T-helper 2 cell (primary cell): ENCODE results near the gene NRBF2.
A peak's percentile ranks its signal among the peaks of the same experiment; 100 is the strongest.
"Not testable (repeated sequence)": the region's sequence is repeated elsewhere in the genome, so short reads cannot be mapped to it uniquely, and the experiment has no call there.

Experiments
- DNase-seq, 5 experiments: peaks; one replicate each; pipeline versions ENCODE4 v3.0.0 to v3.0.0-alpha.2; 2012 to 2022

The NRBF2 gene

GRCh38 chr10:63119041-63119440 lies 14.1 kb upstream of the NRBF2 start:
- no peak for DNase-seq

GRCh38 chr10:63120554-63120953 lies 12.6 kb upstream of the NRBF2 start:
- DNase-seq: no peak

- DNase-seq: no peak
Measured at GRCh38 chr10:63123727-63124362, 9.3 kb upstream of the NRBF2 start.

- DNase-seq: no peak
Measured at GRCh38 chr10:63125459-63125858, 7.7 kb upstream of the NRBF2 start.

GRCh38 chr10:63128443-63128842 lies 4.7 kb upstream of the NRBF2 start:
- DNase-seq: no peak

- DNase-seq: no peak
Measured at GRCh38 chr10:63129888-63130287, 3.2 kb upstream of the NRBF2 start.

GRCh38 chr10:63132651-63133055 lies 475 bp upstream of the NRBF2 start:
- DNase-seq: no peak

- peak in 1 of 5 experiments; percentile 49 for DNase-seq
Measured at GRCh38 chr10:63133821-63134557, 861 bp downstream of the NRBF2 start.

- no peak for DNase-seq
Measured at GRCh38 chr10:63137306-63137705, 4.2 kb downstream of the NRBF2 start.

- no peak for DNase-seq
Measured at GRCh38 chr10:63140077-63140476, 6.9 kb downstream of the NRBF2 start.

- DNase-seq: no peak
Measured at GRCh38 chr10:63142136-63142535, 9.0 kb downstream of the NRBF2 start.

- no peak for DNase-seq
Measured at GRCh38 chr10:63143987-63144386, 10.9 kb downstream of the NRBF2 start.

- DNase-seq: no peak
Measured at GRCh38 chr10:63145782-63146181, 12.7 kb downstream of the NRBF2 start.

GRCh38 chr10:63146503-63146902 lies 13.4 kb downstream of the NRBF2 start:
- no peak for DNase-seq

- no peak for DNase-seq
Measured at GRCh38 chr10:63150745-63151144, 17.6 kb downstream of the NRBF2 start.

GRCh38 chr10:63153868-63154545 lies 20.9 kb downstream of the NRBF2 start:
- DNase-seq: not testable (repeated sequence)

GRCh38 chr10:63154546-63155387 lies 21.6 kb downstream of the NRBF2 start:
- no peak for DNase-seq

- no peak for DNase-seq
Measured at GRCh38 chr10:63155388-63156020, 22.4 kb downstream of the NRBF2 start.

- DNase-seq: no peak
Measured at GRCh38 chr10:63156236-63156635, 23.1 kb downstream of the NRBF2 start.

GRCh38 chr10:63157845-63158624 lies 24.9 kb downstream of the NRBF2 start:
- peak in 3 of 5 experiments; percentile 14 to 84 (median 30) for DNase-seq

- no peak for DNase-seq
Measured at GRCh38 chr10:63161592-63161991, 28.5 kb downstream of the NRBF2 start.
